ENCODE measurements around the gene GAGE10. TPM values are rescaled to one million over a fixed set of nuclear protein-coding genes. Genes with fewer than 3 reads are reported as not detected.

GAGE10 gene
- total and polyA plus RNA-seq, 2 of the 8 experiments (the other 6 are each of a cell fraction or from before 2014, with no cell fraction given) = not detected

DNA sequence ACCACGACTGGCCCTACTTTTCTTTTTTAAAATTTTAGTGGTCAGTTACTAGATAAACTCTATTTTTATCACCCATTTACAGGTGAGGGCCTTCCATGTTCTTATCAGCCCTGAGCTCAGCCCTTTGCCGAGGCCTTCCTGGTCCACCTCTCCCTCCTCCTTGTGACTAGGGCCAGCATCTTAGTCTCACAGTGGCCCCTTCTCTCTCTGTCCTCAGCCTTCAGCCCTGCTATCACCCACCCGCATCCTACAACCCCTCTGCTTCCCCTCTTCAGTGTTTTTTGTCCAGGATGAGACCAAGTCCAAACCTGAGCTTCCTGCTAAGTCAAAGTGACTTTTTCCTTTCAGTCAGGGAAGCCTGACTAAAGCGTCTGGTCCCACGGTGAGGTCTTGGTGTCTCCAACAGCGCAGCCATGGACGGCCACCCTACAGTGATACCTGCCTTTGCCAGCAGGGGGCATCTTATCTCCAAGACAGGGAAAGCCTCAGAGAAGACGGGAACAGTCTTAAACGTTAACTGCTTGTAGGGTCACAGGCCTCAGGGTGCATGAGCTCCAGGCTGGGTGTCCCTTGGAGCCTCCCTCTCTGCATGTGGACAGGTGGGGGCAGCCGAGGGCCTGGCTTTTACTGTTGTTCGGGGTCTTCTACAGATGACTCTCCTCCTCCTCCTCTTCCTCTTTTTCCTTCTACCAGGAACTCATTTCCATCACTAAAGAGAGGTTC lies 11.7 kb upstream of the GAGE10 start (continued):
- TF ChIP-seq SIX5 (IDR thresholded peaks at IDR 0.05; ENCODE audit: low read depth, low read length) (no peak), CTCF (IDR thresholded peaks at IDR 0.05; ENCODE audit: control extremely low read depth in 1 of 3, insufficient read depth in 1 of 3, low read depth in 1 of 3, low read length in 3 of 3) (peak; percentile 53 to 79 (median 57)), YY1 (IDR thresholded peaks at IDR 0.05; ENCODE audit: low read depth, low read length) (0 out of 2 replicates have a peak, but pooled peaks have one; percentile 40), TAF7 (optimal IDR thresholded peaks at IDR 0.05; ENCODE audit: borderline replicate concordance, low read depth, low read length) (no peak), CBX5 (IDR thresholded peaks at IDR 0.05; ENCODE audit: low read depth, low read length) (no peak), POLR2A (IDR thresholded peaks at IDR 0.05; ENCODE audit: control extremely low read depth in 1 of 2, low read depth in 2 of 2, low read length in 2 of 2) (no peak), RFX5 (IDR thresholded peaks at IDR 0.05; ENCODE audit: borderline replicate concordance, low read depth, low read length) (no peak), BACH1 (IDR thresholded peaks at IDR 0.05; ENCODE audit: low read length) (no peak), EGR1 (IDR thresholded peaks at IDR 0.05; ENCODE audit: borderline replicate concordance, low read depth, low read length) (no peak), RNF2 (IDR thresholded peaks at IDR 0.05; ENCODE audit: borderline replicate concordance, low read depth, low read length, missing control alignments, poor library complexity, severe bottlenecking) (no peak)

Measured in H1 (cell line).